Neuronal stem cell (in vitro differentiated cells): Measurements from ENCODE around the gene DECR2.
A peak's percentile ranks its signal among the peaks of the same experiment; 100 is the strongest.
"Not testable (repeated sequence)": the region's sequence is repeated elsewhere in the genome, so short reads cannot be mapped to it uniquely, and the experiment has no call there.

ENCODE experiments used
- DNase-seq: peaks from one replicate; pipeline ENCODE4 v3.0.0-alpha.2; 2013; ENCODE audit warnings: low spot score
- H2AFZ ChIP-seq: one replicate; pipeline ENCODE4 v1.6.1; 2013; ENCODE audit warnings: mild to moderate bottlenecking, low read length, inconsistent platforms
- H2AK5ac ChIP-seq: 2 replicates; pipeline ENCODE4 v1.6.1; 2013; ENCODE audit warnings: low read depth, mild to moderate bottlenecking, inconsistent platforms, low read length, moderate library complexity, mixed read lengths
- H2BK120ac ChIP-seq: 2 replicates; pipeline ENCODE4 v1.6.1; 2013; ENCODE audit warnings: low read depth, mild to moderate bottlenecking, inconsistent platforms, low read length, moderate library complexity, mixed read lengths
- H2BK12ac ChIP-seq: one replicate; pipeline ENCODE4 v1.6.1; 2013; ENCODE audit warnings: low read length, inconsistent platforms
- H2BK15ac ChIP-seq: 2 replicates; pipeline ENCODE4 v1.6.1; 2013; ENCODE audit warnings: mild to moderate bottlenecking, low read length, inconsistent platforms, mixed read lengths
- H2BK5ac ChIP-seq: one replicate; pipeline ENCODE4 v1.6.1; 2013; ENCODE audit warnings: inconsistent platforms, mild to moderate bottlenecking, low read length, moderate library complexity
- H3K14ac ChIP-seq: one replicate; pipeline ENCODE4 v1.6.1; 2013; ENCODE audit warnings: low read length, inconsistent platforms
- H3K18ac ChIP-seq: 2 replicates; pipeline ENCODE4 v1.6.1; 2013; ENCODE audit warnings: low read length, inconsistent platforms
- H3K23ac ChIP-seq: 2 replicates; pipeline ENCODE4 v1.6.1; 2013; ENCODE audit warnings: low read depth, mild to moderate bottlenecking, mixed read lengths, low read length, inconsistent platforms; ENCODE audit not compliant: poor library complexity
- H3K27ac ChIP-seq: replicated peaks from 3 replicates; pipeline ENCODE4 v1.5.1; 2013; ENCODE audit warnings: low read length, inconsistent platforms
- H3K27me3 ChIP-seq, 3 experiments: 2 replicates each; pipeline ENCODE4 v1.6.1; 2013; ENCODE audit warnings: low read length in 3 of 3, mild to moderate bottlenecking in 2 of 3, inconsistent platforms in 1 of 3, low read depth in 1 of 3, mixed read lengths in 1 of 3, moderate library complexity in 1 of 3; ENCODE audit not compliant: control insufficient read depth in 3 of 3, insufficient read depth in 3 of 3
- H3K36me3 ChIP-seq, 2 donors: replicated peaks in 1 of 2; 2 replicates each; pipeline ENCODE4 v1.6.1; 2013; ENCODE audit warnings: low read length in 2 of 2; ENCODE audit not compliant: control insufficient read depth in 2 of 2, insufficient read depth in 2 of 2
- H3K4ac ChIP-seq: 2 replicates; pipeline ENCODE4 v1.6.1; 2013; ENCODE audit warnings: inconsistent platforms, mild to moderate bottlenecking, low read length, moderate library complexity
- H3K4me1 ChIP-seq, 2 donors: 1 replicate in 1 of 2; 2 replicates in 1 of 2; pipeline ENCODE4 v1.6.1; 2013; ENCODE audit warnings: low read length in 2 of 2, low read depth in 1 of 2; ENCODE audit not compliant: control insufficient read depth in 2 of 2, insufficient read depth in 1 of 2
- H3K4me2 ChIP-seq: one replicate; pipeline ENCODE4 v1.6.1; 2013; ENCODE audit warnings: mild to moderate bottlenecking, low read length, inconsistent platforms; ENCODE audit not compliant: insufficient read depth, poor library complexity, severe bottlenecking
- H3K4me3 ChIP-seq, 2 donors: 2 replicates each; pipeline ENCODE4 v1.5.1; 2013; ENCODE audit warnings: low read length in 2 of 2, mild to moderate bottlenecking in 2 of 2, inconsistent platforms in 1 of 2, moderate library complexity in 1 of 2
- H3K79me1 ChIP-seq: one replicate; pipeline ENCODE4 v1.6.1; 2013; ENCODE audit warnings: low read depth, mild to moderate bottlenecking, inconsistent platforms, low read length, moderate library complexity
- H3K9ac ChIP-seq: one replicate; pipeline ENCODE4 v1.6.1; 2013; ENCODE audit warnings: mild to moderate bottlenecking, low read depth, low read length, inconsistent platforms; ENCODE audit not compliant: poor library complexity
- H3K9me3 ChIP-seq, 2 donors: replicated peaks in 1 of 2; 2 replicates each; pipeline versions ENCODE3 to v1.6.1; 2013; ENCODE audit warnings: low read length in 2 of 2, mild to moderate bottlenecking in 2 of 2, inconsistent platforms in 1 of 2, low read depth in 1 of 2, mixed read lengths in 1 of 2, moderate library complexity in 1 of 2; ENCODE audit not compliant: control insufficient read depth in 2 of 2, insufficient read depth in 1 of 2
- H4K8ac ChIP-seq: one replicate; pipeline ENCODE4 v1.6.1; 2013; ENCODE audit warnings: low read depth, mild to moderate bottlenecking, inconsistent platforms, low read length, moderate library complexity
- H4K91ac ChIP-seq: one replicate; pipeline ENCODE4 v1.6.1; 2013; ENCODE audit warnings: low read length, low read depth, mild to moderate bottlenecking, inconsistent platforms; ENCODE audit not compliant: poor library complexity
- WGBS, 2 donors: extraction: QIAGEN DNeasy Blood & Tissue Kit; methylation state at CpG; one replicate each; pipeline ENCODE4 v1.1.7; 2013; ENCODE audit warnings: missing lambda C conversion rate in 2 of 2, mixed read lengths in 1 of 2; ENCODE audit not compliant: insufficient read length in 2 of 2, insufficient replicate concordance in 1 of 2; ENCODE audit errors: extremely low coverage in 2 of 2; 5-methylcytosine and 5-hydroxymethylcytosine counted together

DECR2 gene

DNA sequence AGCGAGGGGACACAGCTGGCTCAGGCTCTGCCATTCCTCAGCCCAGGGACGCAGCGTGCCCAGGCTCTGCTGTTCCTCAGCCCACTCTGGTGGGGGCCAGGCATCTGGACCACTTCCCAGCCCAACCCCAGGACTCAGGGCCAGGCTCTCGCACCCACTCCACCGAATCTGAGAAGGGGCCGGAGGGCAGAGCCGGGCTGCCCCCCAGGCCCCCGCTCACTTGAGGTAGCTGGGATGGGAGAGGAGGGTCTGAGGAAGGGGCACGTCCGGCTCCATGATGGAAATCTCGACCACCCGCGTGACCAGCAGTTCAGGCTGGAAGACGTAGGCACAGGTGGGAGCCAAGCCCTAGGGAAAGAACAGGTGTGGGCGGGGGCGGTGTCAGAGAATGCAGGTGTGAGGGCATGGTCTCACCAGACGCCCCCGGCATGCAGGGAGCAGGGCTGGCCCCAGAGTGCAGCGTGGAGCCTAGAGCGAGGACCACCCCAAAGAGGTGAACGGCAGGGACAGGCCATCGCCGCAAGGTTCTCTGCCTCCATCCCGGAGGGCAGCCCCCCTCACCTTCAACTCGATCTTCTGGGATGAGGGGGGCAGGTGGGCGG is 24.8 kb upstream of the DECR2 start:
- peaks cover 0 to 7% of the 10 kb centered on the region in 2 donors for H3K4me1 ChIP-seq
- peak overlapping the region; percentile 39 for H2BK5ac ChIP-seq
- no CpG with 5 or more reads among the region's 26 CpGs for WGBS, 2 donors
- H3K27ac ChIP-seq = no peak overlapping the region
- H3K27me3 ChIP-seq = no peaks in the 10 kb centered on the region
- H3K14ac ChIP-seq = peak overlapping the region; percentile 38
- H3K4me2 ChIP-seq = no peak overlapping the region
- no peak overlapping the region for H2AK5ac ChIP-seq
- no peak overlapping the region for H4K91ac ChIP-seq
- H3K18ac ChIP-seq = no peak overlapping the region
- peak overlapping the region; percentile 55 for H3K23ac ChIP-seq
- H3K9ac ChIP-seq = peak overlapping the region; percentile 44
- H2AFZ ChIP-seq = no peak overlapping the region
- no peak overlapping the region for H2BK120ac ChIP-seq
- H2BK15ac ChIP-seq = no peak overlapping the region
- no peak overlapping the region for H2BK12ac ChIP-seq
- H4K8ac ChIP-seq = no peak overlapping the region
- H3K9me3 ChIP-seq = no peaks in the 10 kb centered on the region
- DNase-seq = no peak
- H3K36me3 ChIP-seq = peaks cover 28 to 56% of the 10 kb centered on the region in 2 donors
- H3K4me3 ChIP-seq = no peak overlapping the region
- H3K79me1 ChIP-seq = peaks cover 17% of the 10 kb centered on the region
- no peak overlapping the region for H3K4ac ChIP-seq

DNA sequence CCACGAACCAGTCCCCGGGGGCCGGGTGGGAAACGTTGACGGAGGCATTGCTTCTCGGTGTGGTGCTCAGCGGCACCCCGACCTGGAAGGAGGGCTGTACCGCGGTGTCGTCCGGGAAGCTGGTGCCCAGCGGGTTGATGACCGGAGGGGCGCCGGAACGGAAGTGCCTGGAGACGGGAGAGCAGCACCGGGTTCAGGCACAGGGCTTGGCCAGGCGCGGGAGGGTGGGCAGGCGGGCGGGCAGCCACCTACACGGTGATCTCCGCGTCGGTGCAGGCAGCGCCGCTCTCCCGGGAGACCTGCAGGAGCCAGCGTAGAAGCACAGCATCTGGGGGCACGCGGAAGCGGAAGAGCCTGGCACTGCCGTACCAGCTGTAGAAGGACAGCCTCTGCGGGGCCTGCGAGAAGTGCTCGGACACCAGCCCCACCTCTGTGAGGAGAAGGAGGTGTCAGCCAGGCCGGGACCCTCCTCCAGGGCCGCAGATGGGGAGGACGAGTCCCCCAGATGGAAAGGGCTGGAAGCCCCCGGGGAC is 24.2 kb upstream of the DECR2 start:
- Histone ChIP-seq H3K27ac (no peak overlapping the region), H2AK5ac (no peak overlapping the region), H3K36me3 (peaks cover 28 to 50% of the 10 kb centered on the region in 2 donors), H3K23ac (peak overlapping the region; percentile 55), H3K9ac (peak overlapping the region; percentile 44), H2BK5ac (no peak overlapping the region), H2BK120ac (no peak overlapping the region), H2BK12ac (no peak overlapping the region), H3K4me1 (peaks cover 4 to 8% of the 10 kb centered on the region in 2 donors), H3K4me3 (no peak overlapping the region), H3K27me3 (peaks cover 0 to 5% (median 4%) of the 10 kb centered on the region in 3 experiments), H3K18ac (no peak overlapping the region), H3K79me1 (peaks cover 17% of the 10 kb centered on the region), H4K8ac (no peak overlapping the region), H4K91ac (no peak overlapping the region), H3K4ac (no peak overlapping the region), H3K9me3 (no peaks in the 10 kb centered on the region), H2AFZ (no peak overlapping the region), H3K4me2 (no peak overlapping the region), H3K14ac (no peak overlapping the region), H2BK15ac (no peak overlapping the region)
- no CpG with 5 or more reads among the region's 42 CpGs for WGBS, 2 donors
- no peak for DNase-seq

DNA sequence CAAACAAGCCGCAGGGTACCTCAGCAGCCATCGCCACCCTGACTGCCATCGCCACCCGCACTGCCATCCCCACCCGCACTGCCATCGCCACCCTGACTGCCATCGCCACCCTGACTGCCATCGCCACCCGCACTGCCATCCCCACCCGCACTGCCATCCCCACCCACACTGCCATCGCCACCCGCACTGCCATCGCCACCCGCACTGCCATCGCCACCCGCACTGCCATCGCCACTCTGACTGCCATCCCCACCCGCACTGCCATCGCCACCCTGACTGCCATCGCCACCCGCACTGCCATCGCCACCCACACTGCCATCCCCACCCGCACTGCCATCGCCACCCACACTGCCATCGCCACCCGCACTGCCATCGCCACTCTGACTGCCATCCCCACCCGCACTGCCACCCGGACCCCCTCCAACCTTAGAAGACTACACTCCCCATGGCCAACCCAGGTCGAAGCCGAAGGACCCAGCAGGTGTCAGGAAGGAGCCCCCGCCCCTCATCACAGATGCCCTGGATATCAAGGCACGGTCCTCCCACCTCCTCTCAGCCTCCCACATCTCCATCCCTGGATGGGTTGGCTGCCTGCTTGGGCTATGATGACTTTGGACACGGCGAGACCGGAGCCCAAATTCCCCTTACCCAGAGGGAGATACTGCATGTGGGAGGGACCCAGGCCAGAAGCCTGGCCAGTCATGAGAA is 23.4 kb upstream of the DECR2 start:
- Histone ChIP-seq H3K27me3 (peaks cover 0 to 12% (median 7%) of the 10 kb centered on the region in 3 experiments), H3K4me1 (peaks cover 10 to 11% of the 10 kb centered on the region in 2 donors), H3K79me1 (peaks cover 18% of the 10 kb centered on the region), H3K23ac (peak overlapping the region; percentile 31), H3K36me3 (peaks cover 25 to 42% of the 10 kb centered on the region in 2 donors)
- not testable (repeated sequence) for H3K4ac ChIP-seq, DNase-seq, H3K27ac ChIP-seq, H2BK5ac ChIP-seq, H2BK15ac ChIP-seq, H4K8ac ChIP-seq, H2AK5ac ChIP-seq, H4K91ac ChIP-seq, H2BK12ac ChIP-seq, H3K4me3 ChIP-seq, H3K9me3 ChIP-seq, H3K18ac ChIP-seq, H3K14ac ChIP-seq, H2BK120ac ChIP-seq, H2AFZ ChIP-seq, H3K4me2 ChIP-seq, H3K9ac ChIP-seq
- WGBS, 2 donors = no CpG with 5 or more reads among the region's 36 CpGs

DNA sequence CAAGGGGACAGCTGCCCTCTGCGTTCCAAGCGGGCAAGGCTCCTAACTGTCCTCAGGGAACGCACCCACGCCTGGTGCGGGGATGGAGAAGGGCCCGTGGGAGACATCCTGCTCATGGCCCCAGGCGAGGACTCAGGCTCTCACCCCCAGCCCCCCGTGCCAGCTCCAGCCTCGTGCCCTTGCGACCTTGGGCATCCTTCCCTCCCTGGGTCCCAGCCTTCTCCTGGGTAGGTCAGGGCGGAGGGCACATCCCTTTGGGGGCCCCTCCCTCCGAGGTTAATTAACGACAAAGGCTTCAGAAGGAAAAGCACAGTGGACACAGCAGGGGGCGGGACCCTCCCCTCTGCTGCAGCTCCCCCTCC is 22.9 kb upstream of the DECR2 start:
- H3K4me3 ChIP-seq = no peak overlapping the region
- H3K9ac ChIP-seq = no peak overlapping the region
- H3K18ac ChIP-seq = no peak overlapping the region
- peaks cover 20 to 37% of the 10 kb centered on the region in 2 donors for H3K36me3 ChIP-seq
- peaks cover 0 to 16% (median 7%) of the 10 kb centered on the region in 3 experiments for H3K27me3 ChIP-seq
- H3K14ac ChIP-seq = peak overlapping the region; percentile 47
- no peak overlapping the region for H2BK12ac ChIP-seq
- H4K8ac ChIP-seq = no peak overlapping the region
- H3K23ac ChIP-seq = peak overlapping the region; percentile 65
- no peak overlapping the region for H3K4ac ChIP-seq
- H2BK5ac ChIP-seq = no peak overlapping the region
- H3K4me1 ChIP-seq = peaks cover 15 to 17% of the 10 kb centered on the region in 2 donors
- H3K79me1 ChIP-seq = peaks cover 16% of the 10 kb centered on the region
- no peaks in the 10 kb centered on the region for H3K9me3 ChIP-seq
- H3K27ac ChIP-seq = no peak overlapping the region
- H2AFZ ChIP-seq = no peak overlapping the region
- H2BK15ac ChIP-seq = peak overlapping the region; percentile 75
- H2AK5ac ChIP-seq = peak overlapping the region; percentile 75
- no peak overlapping the region for H4K91ac ChIP-seq
- WGBS, 2 donors = no CpG with 5 or more reads among the region's 14 CpGs
- no peak overlapping the region for H3K4me2 ChIP-seq
- DNase-seq = no peak
- no peak overlapping the region for H2BK120ac ChIP-seq
